ENCODE data around the gene ETDA. TPM values are rescaled to one million over a fixed set of nuclear protein-coding genes. Genes with fewer than 3 reads are reported as not detected.
"Not testable (repeated sequence)": the region's sequence is repeated elsewhere in the genome, so short reads cannot be mapped to it uniquely, and the experiment has no call there.

Gene ETDA
- not detected for total RNA-seq
- not detected for polyA plus RNA-seq
- long read RNA-seq, donor 1: 0 reads
- long read RNA-seq, donor 2: 0 reads

- H3K4me1 ChIP-seq; DNase-seq; intact Hi-C loops (cut with DNase I; ENCODE audit: low total_unique reads); H3K27ac ChIP-seq; H3K27me3 ChIP-seq (replicated peaks in 1 of 7); H3K36me3 ChIP-seq; H3K9me3 ChIP-seq; H3K4me3 ChIP-seq: not testable (repeated sequence)
- WGBS, 5 donors: no CpG with 5 or more reads among the region's 1 CpG
Observed at GRCh38 chrX:135252011-135252518, at the start of gene ETDA. ETDA (plus strand) TSS chrX:135252061; CDS start chrX:135253277, 1,216 bp downstream.

DNA sequence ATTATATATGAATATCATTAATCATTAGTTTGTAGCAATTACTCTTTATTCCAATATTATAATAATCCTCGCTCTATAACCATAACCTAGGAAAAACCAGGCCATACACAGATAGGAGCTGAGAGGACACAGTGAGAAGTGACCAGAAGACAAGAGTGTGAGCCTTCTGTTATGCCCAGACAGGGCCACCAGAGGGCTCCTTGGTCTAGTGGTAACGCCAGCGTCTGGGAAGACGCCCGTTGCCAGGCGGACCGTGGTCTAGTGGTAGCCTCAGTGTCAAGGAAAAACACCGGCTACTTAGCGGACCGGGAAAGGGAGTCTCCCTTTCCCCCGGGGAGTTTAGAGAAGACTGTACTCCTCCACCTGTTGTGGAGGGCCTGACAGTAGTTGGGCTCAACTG, 45.4 kb upstream of the ETDA start:
- H3K4me1 ChIP-seq; H3K4me3 ChIP-seq; H3K36me3 ChIP-seq; H3K27me3 ChIP-seq (replicated peaks in 1 of 7); intact Hi-C loops (cut with DNase I; ENCODE audit: low total_unique reads); H3K27ac ChIP-seq; H3K9me3 ChIP-seq: not testable (repeated sequence)
- 24 to 41% (median 31%) methylated on average over 8 to 11 of the region's 11 CpGs for WGBS, 5 donors
- DNase-seq: peak; percentile 73
- TF ChIP-seq CTCF (IDR thresholded peaks at IDR 0.05 in 8 of 11, conservative IDR thresholded peaks at IDR 0.05 in 3 of 11): peak in 9 of 11 experiments; percentile 24 to 57 (median 49)

DNA sequence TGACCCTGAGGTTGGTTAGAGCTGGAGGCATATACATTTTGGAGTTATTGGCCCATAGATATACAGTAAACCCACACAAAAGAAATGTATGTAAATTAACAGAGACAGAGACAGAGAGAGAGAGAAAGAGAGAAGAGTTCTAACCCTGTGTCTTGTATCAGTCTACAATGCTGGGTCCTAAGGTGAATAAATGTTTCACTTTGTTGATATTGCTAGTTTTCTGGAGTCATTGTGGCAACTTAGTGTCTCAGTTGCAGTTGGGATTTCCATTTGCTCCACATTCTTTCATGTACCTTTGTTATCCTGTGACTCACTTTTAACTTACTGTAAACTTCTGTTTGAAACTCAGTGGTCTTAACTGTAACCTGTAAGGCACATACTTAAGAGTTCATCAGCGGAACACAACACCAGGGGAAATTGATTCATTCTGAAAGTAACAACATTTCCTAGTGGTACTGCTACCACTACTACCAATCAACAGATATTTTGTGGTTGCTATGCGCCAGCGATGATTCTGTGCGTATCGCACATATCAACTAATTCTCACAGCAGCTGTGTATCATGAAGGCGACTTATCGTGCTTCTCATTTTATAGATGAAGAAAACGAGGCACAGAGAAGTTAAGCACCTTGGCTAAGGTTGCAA, 38.5 kb upstream of the ETDA start:
- H3K36me3 ChIP-seq: no peaks in the 10 kb centered on the region
- TF ChIP-seq POLR2AphosphoS5 (IDR thresholded peaks at IDR 0.05) (no peak), CTCF (IDR thresholded peaks at IDR 0.05 in 8 of 11, conservative IDR thresholded peaks at IDR 0.05 in 3 of 11) (no peak), POLR2A (IDR thresholded peaks at IDR 0.05) (no peak)
- intact Hi-C loops (cut with DNase I; ENCODE audit: low total_unique reads): no loop called here
- 74 to 84% (median 79%) methylated on average over 8 of the region's 8 CpGs for WGBS, 5 donors
- DNase-seq: no peak
- no peaks in the 10 kb centered on the region for H3K9me3 ChIP-seq
- H3K27ac ChIP-seq: no peak overlapping the region
- H3K4me3 ChIP-seq: no peak overlapping the region
- no peaks in the 10 kb centered on the region for H3K27me3 ChIP-seq (replicated peaks in 1 of 7)
- no peaks in the 10 kb centered on the region for H3K4me1 ChIP-seq

DNA sequence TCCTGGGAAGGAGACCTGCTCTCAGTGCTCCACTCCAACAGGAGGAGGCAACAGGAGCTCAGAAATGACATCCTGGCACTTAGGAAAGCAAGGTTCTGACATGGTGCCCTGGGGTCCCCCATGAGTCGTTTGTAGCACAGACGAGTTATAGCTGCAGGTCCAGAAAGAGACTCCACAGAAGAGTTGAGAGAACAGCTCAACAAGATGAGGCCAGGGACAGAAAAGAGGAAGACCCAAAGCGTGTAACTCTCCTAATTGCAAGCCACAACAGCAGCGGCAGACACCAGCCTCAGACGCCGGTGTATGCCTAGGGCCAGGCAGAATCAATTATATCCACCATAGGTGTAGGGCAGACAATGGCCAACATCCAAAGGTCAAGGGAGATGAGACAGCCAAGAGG, 5.9 kb upstream of the ETDA start:
- H3K4me1 ChIP-seq; H3K9me3 ChIP-seq; DNase-seq; H3K27ac ChIP-seq; H3K4me3 ChIP-seq; H3K27me3 ChIP-seq (replicated peaks in 1 of 7); H3K36me3 ChIP-seq; intact Hi-C loops (cut with DNase I; ENCODE audit: low total_unique reads): not testable (repeated sequence)
- no CpG with 5 or more reads among the region's 6 CpGs for WGBS, 5 donors

GRCh38 chrX:135256087-135256684, 4.3 kb downstream of the ETDA start:
- intact Hi-C loops (cut with DNase I; ENCODE audit: low total_unique reads); H3K36me3 ChIP-seq; H3K9me3 ChIP-seq; H3K27ac ChIP-seq; H3K27me3 ChIP-seq (replicated peaks in 1 of 7); H3K4me3 ChIP-seq; H3K4me1 ChIP-seq: not testable (repeated sequence)
- WGBS, 5 donors: 75 to 93% (median 89%) methylated on average over 5 to 6 of the region's 8 CpGs
- DNase-seq: peak; percentile 47
